Body of pancreas (tissue), 4 donors: ENCODE data around the gene ALG1L2.

ENCODE experiments used
- POLR2A ChIP-seq, 3 donors: fragments of 450-650 bp; IDR thresholded peaks; one replicate each; pipeline ENCODE4 v1.6.1; 2016; ENCODE audit warnings: antibody characterized with exemption in 3 of 3, mild to moderate bottlenecking in 2 of 3
- TF ChIP-seq, protein P1 (sequence below), 7 experiments: fragments of 450-650 bp in 4 of 7; fragments of 200-600 bp in 3 of 7; sonication (generic) in 3 of 7; IDR thresholded peaks; one replicate each; pipeline ENCODE4 v1.5.1; 2016 to 2019; ENCODE audit warnings: antibody characterized with exemption in 7 of 7

DNA sequence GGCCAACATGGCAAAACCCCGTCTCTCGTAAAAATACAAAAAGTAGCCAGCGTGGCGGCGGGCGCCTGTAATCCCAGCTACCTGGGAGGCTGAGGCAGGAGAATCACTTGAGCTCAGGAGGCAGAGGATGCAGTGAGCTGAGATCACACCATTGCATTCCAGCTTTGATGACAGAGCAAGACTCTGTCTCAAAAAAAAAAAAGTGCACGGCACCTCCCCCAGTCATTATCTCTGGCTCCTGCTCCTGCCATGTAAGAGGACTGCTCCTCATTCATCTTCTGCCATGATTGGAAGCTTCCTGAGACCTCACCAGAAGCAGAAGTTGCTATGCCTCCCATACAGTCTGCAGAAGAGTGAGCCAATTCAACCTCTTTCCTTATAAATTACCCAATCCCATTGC, 4.0 kb upstream of the ALG1L2 start:
- TF ChIP-seq, protein P1, sequence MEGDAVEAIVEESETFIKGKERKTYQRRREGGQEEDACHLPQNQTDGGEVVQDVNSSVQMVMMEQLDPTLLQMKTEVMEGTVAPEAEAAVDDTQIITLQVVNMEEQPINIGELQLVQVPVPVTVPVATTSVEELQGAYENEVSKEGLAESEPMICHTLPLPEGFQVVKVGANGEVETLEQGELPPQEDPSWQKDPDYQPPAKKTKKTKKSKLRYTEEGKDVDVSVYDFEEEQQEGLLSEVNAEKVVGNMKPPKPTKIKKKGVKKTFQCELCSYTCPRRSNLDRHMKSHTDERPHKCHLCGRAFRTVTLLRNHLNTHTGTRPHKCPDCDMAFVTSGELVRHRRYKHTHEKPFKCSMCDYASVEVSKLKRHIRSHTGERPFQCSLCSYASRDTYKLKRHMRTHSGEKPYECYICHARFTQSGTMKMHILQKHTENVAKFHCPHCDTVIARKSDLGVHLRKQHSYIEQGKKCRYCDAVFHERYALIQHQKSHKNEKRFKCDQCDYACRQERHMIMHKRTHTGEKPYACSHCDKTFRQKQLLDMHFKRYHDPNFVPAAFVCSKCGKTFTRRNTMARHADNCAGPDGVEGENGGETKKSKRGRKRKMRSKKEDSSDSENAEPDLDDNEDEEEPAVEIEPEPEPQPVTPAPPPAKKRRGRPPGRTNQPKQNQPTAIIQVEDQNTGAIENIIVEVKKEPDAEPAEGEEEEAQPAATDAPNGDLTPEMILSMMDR (IDR thresholded peaks at IDR 0.05), result no peak
- TF ChIP-seq POLR2A (IDR thresholded peaks at IDR 0.05), result no peak
